T-helper 17 cell (primary cell): ENCODE data around the gene ANK2. TPM values are rescaled to one million over a fixed set of nuclear protein-coding genes. Genes with fewer than 3 reads are reported as not detected.
"Not testable (repeated sequence)": the region's sequence is repeated elsewhere in the genome, so short reads cannot be mapped to it uniquely, and the experiment has no call there.

ENCODE experiments used
- ATAC-seq: fragments of 150-1000 bp; cut with Tn5 transposase; 2 replicates; pipeline ENCODE4 v1.10.0; 2021; ENCODE audit warnings: mild to moderate bottlenecking, moderate library complexity
- DNase-seq, 3 donors: peaks; one replicate each; pipeline versions ENCODE4 v3.0.0 to v3.0.0-alpha.2; 2020 to 2021
- H3K9me3 ChIP-seq: one replicate; pipeline ENCODE4 v1.7.0; 2013; ENCODE audit warnings: low read length, mild to moderate bottlenecking; ENCODE audit not compliant: control insufficient read depth, poor library complexity, severe bottlenecking
- H3K27ac Mint-ChIP-seq: one replicate; pipeline ENCODE4 v1.8.0; 2022; ENCODE audit warnings: mild to moderate bottlenecking, moderate library complexity, mixed read lengths
- H3K27me3 Mint-ChIP-seq: one replicate; pipeline ENCODE4 v1.8.0; 2022; ENCODE audit warnings: mixed read lengths
- H3K36me3 Mint-ChIP-seq: one replicate; pipeline ENCODE4 v1.8.0; 2022; ENCODE audit warnings: low read depth, mixed read lengths
- H3K4me1 Mint-ChIP-seq: one replicate; pipeline ENCODE4 v1.8.0; 2022; ENCODE audit warnings: mild to moderate bottlenecking, mixed read lengths
- H3K4me3 Mint-ChIP-seq: one replicate; pipeline ENCODE4 v1.8.0; 2022; ENCODE audit warnings: mild to moderate bottlenecking, moderate library complexity, mixed read lengths
- total RNA-seq, 4 donors: library from RNA in 2 of 4; stranded (reverse) in 2 of 4; gene quantifications; one replicate each; pipeline ENCODE4 v1.2.3 and lab custom pipeline; 2022 to 2026

The ANK2 gene
- total RNA-seq, 2 donors from 2014 or later = 0.25 to 1.2 TPM

DNA sequence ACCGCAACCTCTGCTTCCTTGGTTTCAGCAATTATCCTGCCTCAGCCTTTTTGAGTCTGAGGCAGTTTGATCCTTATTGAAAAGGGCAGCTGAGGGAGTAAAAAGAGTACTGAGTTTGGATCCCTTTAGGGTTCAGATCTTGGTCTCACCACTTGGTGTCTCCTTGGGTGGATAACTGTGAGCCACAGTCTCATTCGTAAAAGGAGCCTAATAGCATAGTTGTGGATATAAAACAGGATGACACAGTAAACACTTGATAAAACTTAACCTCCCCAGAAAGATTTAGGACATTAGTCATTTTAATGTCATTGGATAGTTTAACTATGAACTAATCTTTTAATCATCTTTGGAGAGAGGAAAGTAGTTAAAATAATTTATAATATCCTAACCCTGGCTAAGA is 173.0 kb downstream of the ANK2 start:
- no peaks in the 10 kb centered on the region for H3K9me3 ChIP-seq
- Mint-ChIP-seq H3K36me3 (no peaks in the 10 kb centered on the region), H3K27ac (no peak overlapping the region), H3K4me3 (no peak overlapping the region), H3K4me1 (no peaks in the 10 kb centered on the region), H3K27me3 (peaks cover 13% of the 10 kb centered on the region)
- ATAC-seq (no peak), DNase-seq (no peak)

DNA sequence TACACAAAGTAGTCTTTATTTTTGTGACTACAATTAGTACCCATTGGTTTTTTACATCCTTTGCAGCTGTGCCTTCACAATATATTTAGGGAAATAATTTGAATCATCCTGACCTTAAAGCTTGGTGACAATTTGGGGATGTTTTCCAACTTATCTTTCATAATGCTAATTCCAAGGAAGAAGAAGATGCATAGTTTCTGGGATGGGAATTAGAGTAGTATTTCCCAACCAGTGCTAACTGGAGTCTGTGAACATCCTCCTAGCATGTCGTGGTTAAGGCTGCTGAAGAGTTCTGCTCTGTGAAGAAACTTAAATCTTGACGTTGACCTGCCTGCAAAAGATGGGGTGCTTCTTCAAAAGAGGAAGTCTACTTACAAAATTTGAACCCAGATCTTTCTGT is 173.5 kb downstream of the ANK2 start:
- Mint-ChIP-seq H3K27ac (no peak overlapping the region), H3K36me3 (no peaks in the 10 kb centered on the region), H3K4me3 (no peak overlapping the region), H3K4me1 (peaks cover 2% of the 10 kb centered on the region), H3K27me3 (peaks cover 13% of the 10 kb centered on the region)
- no peaks in the 10 kb centered on the region for H3K9me3 ChIP-seq
- no peak for DNase-seq
- no peak for ATAC-seq

DNA sequence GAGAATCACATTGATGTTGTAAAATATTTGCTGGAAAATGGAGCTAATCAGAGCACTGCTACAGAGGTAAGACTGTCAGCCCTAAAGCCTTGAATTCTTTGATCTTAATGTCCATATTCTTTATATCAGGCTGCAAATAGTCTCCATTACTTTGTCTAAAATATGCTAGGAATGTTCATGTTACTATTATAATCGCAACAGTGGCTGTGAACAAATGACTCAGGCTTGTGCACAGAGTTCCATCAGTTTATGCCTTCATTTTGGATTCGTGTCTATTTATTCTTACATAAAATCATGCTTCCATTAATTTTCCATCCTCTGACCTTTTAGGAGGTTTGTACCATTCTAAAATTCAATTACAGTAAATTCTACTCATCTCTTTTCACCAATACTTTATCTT is 182.7 kb downstream of the ANK2 start:
- no peak for DNase-seq
- ATAC-seq = no peak
- peaks cover 2% of the 10 kb centered on the region for H3K4me1 Mint-ChIP-seq
- H3K9me3 ChIP-seq = no peaks in the 10 kb centered on the region
- H3K36me3 Mint-ChIP-seq = peaks cover 2% of the 10 kb centered on the region
- H3K4me3 Mint-ChIP-seq = no peak overlapping the region
- H3K27ac Mint-ChIP-seq = no peak overlapping the region
- H3K27me3 Mint-ChIP-seq = peaks cover 7% of the 10 kb centered on the region

DNA sequence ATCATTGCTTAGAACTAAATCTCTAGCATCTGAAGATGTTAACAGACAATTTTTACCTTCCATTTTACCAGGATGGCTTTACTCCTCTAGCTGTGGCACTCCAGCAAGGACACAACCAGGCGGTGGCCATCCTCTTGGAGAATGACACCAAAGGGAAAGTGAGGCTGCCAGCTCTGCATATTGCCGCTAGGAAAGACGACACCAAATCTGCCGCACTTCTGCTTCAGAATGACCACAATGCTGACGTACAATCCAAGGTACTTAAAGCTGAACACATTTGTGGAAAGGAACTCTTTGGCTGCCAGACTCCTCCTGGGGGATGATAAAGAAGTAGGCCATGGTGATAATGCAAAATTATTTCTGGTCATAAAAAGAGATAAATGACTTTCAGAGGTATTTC is 187.5 kb downstream of the ANK2 start:
- ATAC-seq = no peak
- Mint-ChIP-seq H3K36me3 (peaks cover 2% of the 10 kb centered on the region), H3K4me3 (no peak overlapping the region), H3K27ac (no peak overlapping the region), H3K4me1 (no peaks in the 10 kb centered on the region), H3K27me3 (peaks cover 4% of the 10 kb centered on the region)
- no peak for DNase-seq
- H3K9me3 ChIP-seq = no peaks in the 10 kb centered on the region

DNA sequence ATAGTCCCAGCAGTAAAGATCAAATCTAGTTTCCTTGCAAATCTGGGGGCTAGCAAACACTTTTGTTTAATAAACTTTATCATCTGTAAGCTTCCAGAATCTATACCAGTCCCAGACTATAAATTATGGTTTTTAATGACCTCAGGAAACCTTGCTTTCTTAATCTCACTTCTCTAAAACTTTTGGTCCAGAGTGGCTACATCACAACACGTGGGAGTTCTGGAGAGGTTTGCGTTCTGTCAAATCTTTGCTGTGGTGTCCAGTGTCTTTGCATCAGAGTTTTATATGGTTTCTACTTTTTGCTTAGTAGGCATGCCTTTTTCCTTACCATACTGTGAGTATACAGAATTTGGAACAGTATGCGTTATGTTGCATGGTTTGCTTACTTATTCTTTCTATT is 193.9 kb downstream of the ANK2 start:
- no peaks in the 10 kb centered on the region for H3K36me3 Mint-ChIP-seq
- H3K27ac Mint-ChIP-seq = no peak overlapping the region
- DNase-seq = no peak
- H3K4me3 Mint-ChIP-seq = no peak overlapping the region
- H3K9me3 ChIP-seq = no peaks in the 10 kb centered on the region
- no peak for ATAC-seq
- no peaks in the 10 kb centered on the region for H3K27me3 Mint-ChIP-seq
- no peaks in the 10 kb centered on the region for H3K4me1 Mint-ChIP-seq

DNA sequence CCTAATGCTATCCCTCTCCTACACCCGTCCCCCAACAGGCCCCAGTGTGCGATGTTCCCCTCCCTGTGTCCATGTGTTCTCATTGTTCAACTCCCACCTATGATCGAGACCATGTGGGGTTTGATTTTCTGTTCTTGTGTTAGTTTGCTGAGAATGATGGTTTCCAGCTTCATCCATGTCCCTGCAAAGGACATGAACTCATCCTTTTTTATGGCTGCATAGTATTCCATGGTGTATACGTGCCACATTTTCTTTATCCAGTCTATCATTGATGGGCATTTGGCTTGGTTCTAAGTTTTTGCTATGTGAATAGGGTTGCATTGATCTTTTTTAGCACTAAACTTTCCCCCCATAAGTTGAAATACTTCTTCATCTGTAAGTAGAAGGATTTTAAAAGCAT is 195.3 kb downstream of the ANK2 start:
- H3K36me3 Mint-ChIP-seq, ATAC-seq, H3K27ac Mint-ChIP-seq, H3K4me3 Mint-ChIP-seq, H3K27me3 Mint-ChIP-seq, DNase-seq, H3K9me3 ChIP-seq, H3K4me1 Mint-ChIP-seq: not testable (repeated sequence)

DNA sequence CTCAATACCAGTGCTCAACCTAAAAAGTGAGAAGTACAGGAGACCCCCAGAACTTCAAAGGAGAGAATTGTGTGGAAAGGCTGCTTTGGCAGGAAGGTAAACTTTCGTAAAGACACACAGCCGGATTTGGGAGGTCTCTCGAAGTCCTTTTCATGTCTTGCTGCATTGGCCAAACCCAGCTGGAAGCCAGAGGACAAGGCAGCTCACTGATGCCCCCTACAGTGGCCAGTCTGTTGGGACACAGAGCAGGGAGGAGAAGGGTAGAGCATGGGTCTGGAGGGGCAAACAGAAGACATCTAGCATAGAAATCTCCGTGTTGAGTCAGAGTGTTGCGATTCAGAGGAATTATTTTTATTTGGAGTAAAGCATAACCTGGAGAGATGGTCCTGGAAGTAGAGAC is 198.9 kb downstream of the ANK2 start:
- H3K27ac Mint-ChIP-seq = no peak overlapping the region
- no peaks in the 10 kb centered on the region for H3K36me3 Mint-ChIP-seq
- no peaks in the 10 kb centered on the region for H3K9me3 ChIP-seq
- DNase-seq (no peak), ATAC-seq (no peak)
- H3K27me3 Mint-ChIP-seq = no peaks in the 10 kb centered on the region
- no peaks in the 10 kb centered on the region for H3K4me1 Mint-ChIP-seq
- H3K4me3 Mint-ChIP-seq = no peak overlapping the region

DNA sequence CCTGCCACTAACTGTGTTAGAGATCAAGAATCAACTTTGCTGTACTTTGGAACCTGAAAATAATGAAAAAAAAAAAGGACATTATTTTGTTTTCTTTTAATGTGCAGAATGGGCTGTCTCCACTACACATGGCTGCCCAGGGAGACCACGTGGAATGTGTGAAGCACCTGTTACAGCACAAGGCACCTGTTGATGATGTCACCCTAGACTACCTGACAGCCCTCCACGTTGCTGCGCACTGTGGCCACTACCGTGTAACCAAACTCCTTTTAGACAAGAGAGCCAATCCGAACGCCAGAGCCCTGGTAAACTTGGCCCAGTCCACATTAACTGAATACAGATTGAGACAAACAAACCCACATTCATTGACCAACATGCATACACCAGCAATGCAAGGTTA is 206.2 kb downstream of the ANK2 start:
- DNase-seq (no peak), ATAC-seq (no peak)
- H3K27me3 Mint-ChIP-seq = peaks cover 10% of the 10 kb centered on the region
- no peaks in the 10 kb centered on the region for H3K36me3 Mint-ChIP-seq
- no peak overlapping the region for H3K27ac Mint-ChIP-seq
- H3K9me3 ChIP-seq = no peaks in the 10 kb centered on the region
- H3K4me1 Mint-ChIP-seq = peaks cover 4% of the 10 kb centered on the region
- no peak overlapping the region for H3K4me3 Mint-ChIP-seq

DNA sequence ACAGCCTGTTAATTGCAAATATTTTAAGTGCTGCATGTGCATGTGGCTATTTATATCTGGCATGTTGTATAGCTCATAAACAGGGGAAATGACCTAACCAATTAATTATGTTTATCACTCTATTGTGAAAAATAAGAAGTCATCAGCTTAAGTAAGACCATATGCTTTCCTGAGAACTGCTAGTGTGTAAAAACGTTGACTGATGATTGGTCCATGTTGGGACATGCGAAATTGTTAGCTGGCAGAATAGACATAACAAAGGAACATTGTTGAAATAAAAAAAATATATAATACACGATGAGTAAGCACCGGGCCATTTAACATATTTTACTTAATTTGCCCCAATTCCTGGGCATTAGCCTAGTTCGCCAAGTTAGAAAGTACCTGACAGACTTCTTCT is 207.5 kb downstream of the ANK2 start:
- Mint-ChIP-seq H3K4me1 (peaks cover 4% of the 10 kb centered on the region), H3K4me3 (no peak overlapping the region), H3K27me3 (peaks cover 10% of the 10 kb centered on the region), H3K36me3 (no peaks in the 10 kb centered on the region), H3K27ac (no peak overlapping the region)
- DNase-seq (no peak), ATAC-seq (no peak)
- no peaks in the 10 kb centered on the region for H3K9me3 ChIP-seq

DNA sequence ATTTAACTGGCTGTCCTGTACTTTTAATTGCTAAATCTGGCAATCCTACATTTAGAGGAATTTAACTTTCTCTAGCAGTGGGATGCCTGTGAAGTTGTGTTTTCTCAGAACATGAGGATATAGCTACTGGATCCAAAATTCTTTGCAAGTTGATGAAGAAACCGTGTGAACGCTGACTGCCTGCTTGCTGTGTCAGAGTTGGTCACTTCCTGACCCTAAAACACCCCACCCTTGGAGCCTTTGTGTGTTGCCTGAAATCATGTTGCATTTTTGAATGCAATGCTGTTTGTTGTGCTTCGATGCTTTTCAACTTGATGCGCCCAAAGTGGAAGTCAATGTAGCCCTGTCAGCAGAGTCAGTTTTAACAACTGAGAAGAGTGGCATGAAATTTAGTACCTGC is 211.2 kb downstream of the ANK2 start:
- H3K4me1 Mint-ChIP-seq = peaks cover 4% of the 10 kb centered on the region
- no peaks in the 10 kb centered on the region for H3K9me3 ChIP-seq
- peaks cover 10% of the 10 kb centered on the region for H3K27me3 Mint-ChIP-seq
- no peak overlapping the region for H3K4me3 Mint-ChIP-seq
- no peaks in the 10 kb centered on the region for H3K36me3 Mint-ChIP-seq
- H3K27ac Mint-ChIP-seq = no peak overlapping the region
- no peak for ATAC-seq
- DNase-seq = no peak

DNA sequence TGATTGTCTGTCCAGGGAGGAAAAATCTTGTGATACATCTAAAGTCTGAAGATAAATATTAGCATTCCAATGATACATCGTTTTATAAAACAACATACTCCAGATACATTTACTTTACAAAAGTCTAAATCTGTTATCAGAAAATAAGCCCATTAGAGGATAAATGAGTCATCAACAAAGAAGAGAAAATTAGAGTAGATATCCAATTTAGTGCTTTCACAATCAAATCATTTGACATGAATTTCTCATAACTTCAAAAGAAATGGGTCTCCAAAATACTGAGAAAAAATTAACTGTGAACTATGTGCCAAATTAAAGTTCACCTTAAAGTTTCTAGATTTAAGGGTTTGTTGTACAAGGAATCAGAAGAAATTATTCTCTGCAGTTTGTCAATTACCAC is 213.8 kb downstream of the ANK2 start:
- DNase-seq = no peak
- ATAC-seq = no peak
- no peak overlapping the region for H3K27ac Mint-ChIP-seq
- H3K36me3 Mint-ChIP-seq = no peaks in the 10 kb centered on the region
- peaks cover 6% of the 10 kb centered on the region for H3K27me3 Mint-ChIP-seq
- no peak overlapping the region for H3K4me3 Mint-ChIP-seq
- H3K9me3 ChIP-seq = no peaks in the 10 kb centered on the region
- peaks cover 4% of the 10 kb centered on the region for H3K4me1 Mint-ChIP-seq

DNA sequence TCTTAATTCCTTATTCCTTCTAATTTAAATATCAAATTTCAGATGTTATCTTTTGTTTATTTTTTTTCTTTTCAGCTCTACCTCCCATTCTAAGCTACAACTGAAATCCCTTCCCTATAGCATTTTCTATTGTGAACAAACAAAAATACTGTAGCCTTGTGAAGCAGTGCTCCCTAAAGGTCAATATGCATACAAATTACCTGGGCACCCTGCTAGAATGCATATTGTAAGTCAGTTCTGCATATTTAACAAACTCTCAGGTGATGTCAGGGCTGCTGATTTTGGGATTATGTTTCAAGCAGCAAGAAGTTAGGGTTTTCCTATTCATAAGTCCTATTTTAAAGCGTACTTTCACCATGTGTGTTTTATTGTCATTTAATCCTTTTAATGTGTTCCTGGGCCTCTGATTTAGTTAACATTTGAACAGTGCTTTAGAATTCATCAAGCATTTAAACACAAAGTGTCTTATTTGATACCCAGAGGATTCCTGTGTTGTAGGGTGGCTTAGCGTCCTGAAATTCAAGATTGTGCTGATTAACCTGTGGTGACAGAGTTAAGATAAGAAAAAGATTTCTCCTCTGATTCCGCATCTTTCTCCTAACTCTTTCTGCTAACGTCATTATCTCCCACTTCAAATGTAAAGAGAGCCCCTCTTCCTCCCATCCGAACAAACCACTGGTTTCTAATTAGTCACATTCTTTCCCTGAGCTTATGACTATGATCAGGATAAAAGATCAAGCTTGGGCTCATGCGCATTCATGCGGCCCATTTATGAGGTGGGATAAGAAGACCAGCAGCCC is 221.3 kb downstream of the ANK2 start:
- no peaks in the 10 kb centered on the region for H3K9me3 ChIP-seq
- Mint-ChIP-seq H3K27ac (no peak overlapping the region), H3K36me3 (no peaks in the 10 kb centered on the region), H3K27me3 (peaks cover 23% of the 10 kb centered on the region), H3K4me3 (no peak overlapping the region), H3K4me1 (no peaks in the 10 kb centered on the region)
- no peak for ATAC-seq
- DNase-seq = no peak

DNA sequence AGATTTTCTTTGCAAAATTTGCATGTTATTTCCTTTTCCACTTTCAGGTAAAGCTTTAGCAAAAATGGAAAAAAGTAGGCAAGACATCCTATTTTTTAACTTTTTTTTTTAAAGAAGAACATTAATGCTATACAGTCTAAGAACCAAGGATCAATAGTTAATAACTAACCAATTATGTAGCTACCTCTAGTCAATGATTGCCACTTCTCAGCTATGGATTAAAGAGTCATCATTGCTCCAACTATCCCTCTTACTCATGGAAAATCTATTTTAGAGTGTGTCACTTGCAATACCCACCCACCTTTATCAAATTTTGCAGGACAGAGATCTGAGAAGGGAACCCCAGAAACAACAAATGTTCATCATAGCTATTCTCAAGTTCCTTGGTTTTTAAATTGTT is 223.1 kb downstream of the ANK2 start:
- Mint-ChIP-seq H3K27me3 (peaks cover 34% of the 10 kb centered on the region), H3K4me1 (no peaks in the 10 kb centered on the region), H3K27ac (no peak overlapping the region), H3K36me3 (no peaks in the 10 kb centered on the region), H3K4me3 (no peak overlapping the region)
- no peak for DNase-seq
- no peaks in the 10 kb centered on the region for H3K9me3 ChIP-seq
- no peak for ATAC-seq

DNA sequence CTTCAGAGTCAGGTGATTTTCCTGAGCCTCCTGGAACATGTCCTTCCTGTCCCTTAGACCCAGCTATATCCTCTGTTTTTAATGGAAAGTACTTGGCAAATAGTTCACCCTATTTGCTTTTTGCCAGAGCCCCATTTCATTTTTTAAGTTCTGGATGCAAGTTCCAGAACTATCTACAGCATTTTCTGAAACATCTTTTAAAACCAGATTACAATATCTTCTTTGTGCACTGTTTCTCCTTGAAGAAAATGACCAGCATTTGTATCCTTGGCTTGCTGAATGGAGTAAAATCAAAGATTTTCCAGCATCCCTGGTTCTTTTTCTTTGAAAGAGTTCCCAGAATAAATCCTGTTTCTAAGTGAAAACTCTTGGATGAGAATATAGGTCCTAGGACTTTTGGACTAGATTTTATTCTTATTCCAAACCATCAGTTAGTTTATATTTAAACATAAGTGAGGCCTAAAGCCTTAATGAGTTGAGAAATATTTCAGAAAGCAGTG is 224.3 kb downstream of the ANK2 start:
- H3K27me3 Mint-ChIP-seq = peaks cover 43% of the 10 kb centered on the region
- no peaks in the 10 kb centered on the region for H3K4me1 Mint-ChIP-seq
- no peaks in the 10 kb centered on the region for H3K36me3 Mint-ChIP-seq
- DNase-seq (no peak), ATAC-seq (no peak)
- H3K27ac Mint-ChIP-seq = no peak overlapping the region
- H3K9me3 ChIP-seq = no peaks in the 10 kb centered on the region
- no peak overlapping the region for H3K4me3 Mint-ChIP-seq
